GM20431 (cell line): ENCODE results near the gene HFE.
"Not testable (repeated sequence)": the region's sequence is repeated elsewhere in the genome, so short reads cannot be mapped to it uniquely, and the experiment has no call there.

ENCODE experiments used
- in situ Hi-C: fragments of 300-500 bp; cut with MseI, MboI; formaldehyde crosslinking; loops from one replicate; pipeline ENCODE4 v1.15.0; 2020; ENCODE audit warnings: low sequenced_read_pairs; ENCODE audit not compliant: unreplicated experiment

The HFE gene

GRCh38 chr6:26058477-26059033 lies 28.7 kb upstream of the HFE start:
- in situ Hi-C loops, result not testable (repeated sequence)

GRCh38 chr6:26059941-26060340 lies 27.3 kb upstream of the HFE start:
- in situ Hi-C loops, result no loop called here

- in situ Hi-C loops, result no loop called here
These were observed 22.5 kb upstream of the HFE start for GRCh38 chr6:26064619-26065257.

GRCh38 chr6:26065952-26066380 lies 21.3 kb upstream of the HFE start:
- in situ Hi-C loops, result no loop called here

GRCh38 chr6:26067367-26067766 lies 19.9 kb upstream of the HFE start:
- in situ Hi-C loops, result no loop called here

- in situ Hi-C loops, result no loop called here
These were observed 19.2 kb upstream of the HFE start for GRCh38 chr6:26068036-26068435.

- in situ Hi-C loops, result no loop called here
These were observed 16.1 kb upstream of the HFE start for GRCh38 chr6:26071135-26071534.

GRCh38 chr6:26075063-26075717 lies 12.0 kb upstream of the HFE start:
- in situ Hi-C loops, result no loop called here

GRCh38 chr6:26078066-26078465 lies 9.2 kb upstream of the HFE start:
- in situ Hi-C loops, result not testable (repeated sequence)

GRCh38 chr6:26081096-26081495 lies 6.1 kb upstream of the HFE start:
- in situ Hi-C loops, result not testable (repeated sequence)

- in situ Hi-C loops, result no loop called here
These were observed 1.0 kb upstream of the HFE start for GRCh38 chr6:26086211-26086610.

GRCh38 chr6:26088344-26088743 lies 1.1 kb downstream of the HFE start:
- in situ Hi-C loops, result no loop called here

- in situ Hi-C loops, result no loop called here
These were observed 2.0 kb downstream of the HFE start for GRCh38 chr6:26089272-26089671.

- in situ Hi-C loops, result no loop called here
These were observed 5.2 kb downstream of the HFE start for GRCh38 chr6:26092443-26092842.

GRCh38 chr6:26094036-26094435 lies 6.8 kb downstream of the HFE start:
- in situ Hi-C loops, result no loop called here

GRCh38 chr6:26097268-26097875 lies 10.1 kb downstream of the HFE start:
- in situ Hi-C loops, result no loop called here

- in situ Hi-C loops, result no loop called here
These were observed 16.0 kb downstream of the HFE start for GRCh38 chr6:26103141-26103769.

- in situ Hi-C loops, result no loop called here
These were observed 16.7 kb downstream of the HFE start for GRCh38 chr6:26103770-26104456.

- in situ Hi-C loops, result no loop called here
These were observed 17.4 kb downstream of the HFE start for GRCh38 chr6:26104457-26105108.
